GM06990 (cell line): Measurements from ENCODE around the gene EFR3B.

ENCODE experiments used
- DNase-seq: peaks from one replicate; pipeline ENCODE4 v3.0.0-alpha.2; 2011; ENCODE audit not compliant: insufficient read length; ENCODE audit errors: extremely low read depth
- H3K27me3 ChIP-seq: replicated peaks from 2 replicates; pipeline ENCODE4 v1.6.0; 2011; ENCODE audit warnings: low read length; ENCODE audit not compliant: control insufficient read depth, insufficient read depth
- H3K36me3 ChIP-seq: 2 replicates; pipeline ENCODE4 v1.5.1; 2011; ENCODE audit warnings: low read length; ENCODE audit not compliant: control insufficient read depth, insufficient read depth
- H3K4me3 ChIP-seq: replicated peaks from 2 replicates; pipeline ENCODE4 v1.5.1; 2011; ENCODE audit warnings: low read depth, mild to moderate bottlenecking, control low read depth, low read length
- CTCF ChIP-seq: IDR thresholded peaks from 2 replicates; pipeline ENCODE4 v1.5.1; 2011; ENCODE audit warnings: low read length, control low read depth, mild to moderate bottlenecking, inconsistent platforms; ENCODE audit not compliant: insufficient read depth, poor library complexity, severe bottlenecking

EFR3B gene

GRCh38 chr2:25169073-25169470, 127.2 kb downstream of the EFR3B start:
- no peak for DNase-seq
- H3K4me3 ChIP-seq, result no peak overlapping the region
- no peaks in the 10 kb centered on the region for H3K36me3 ChIP-seq
- TF ChIP-seq CTCF, result no peak
- H3K27me3 ChIP-seq, result no peaks in the 10 kb centered on the region; the same call in none of the 2 replicates

- Histone ChIP-seq H3K27me3 (no peaks in the 10 kb centered on the region; the same call in none of the 2 replicates), H3K4me3 (no peak overlapping the region), H3K36me3 (no peaks in the 10 kb centered on the region)
- no peak for DNase-seq
- TF ChIP-seq CTCF, result no peak
Observed at GRCh38 chr2:25170888-25171287, 129.0 kb downstream of the EFR3B start.

GRCh38 chr2:25173719-25174118, 131.8 kb downstream of the EFR3B start:
- no peaks in the 10 kb centered on the region for H3K36me3 ChIP-seq
- no peak for TF ChIP-seq CTCF
- DNase-seq, result no peak
- no peak overlapping the region for H3K4me3 ChIP-seq
- H3K27me3 ChIP-seq, result no peaks in the 10 kb centered on the region; the same call in none of the 2 replicates

GRCh38 chr2:25174192-25174861, 132.5 kb downstream of the EFR3B start:
- H3K27me3 ChIP-seq, result peaks cover 2% of the 10 kb centered on the region; the same call in 1 of the 2 replicates
- H3K36me3 ChIP-seq, result no peaks in the 10 kb centered on the region
- TF ChIP-seq CTCF, result no peak
- no peak overlapping the region for H3K4me3 ChIP-seq
- no peak for DNase-seq

- no peaks in the 10 kb centered on the region for H3K36me3 ChIP-seq
- DNase-seq, result no peak
- no peak for TF ChIP-seq CTCF
- no peak overlapping the region for H3K4me3 ChIP-seq
- 0 out of 2 replicates have a peak, but pooled peaks cover 2% of the 10 kb centered on the region for H3K27me3 ChIP-seq
Observed at GRCh38 chr2:25176138-25176537, 134.3 kb downstream of the EFR3B start.
